A549 (cell line): Measurements from ENCODE around the gene KCNG2. TPM values are rescaled to one million over a fixed set of nuclear protein-coding genes. Genes with fewer than 3 reads are reported as not detected.

Experiments
- ATAC-seq, 2 experiments: fragments of 200-7000 bp in 1 of 2; fragments of >200 bp in 1 of 2; cut with Nextera tagmentation in 1 of 2; cut with Tn5 transposase in 1 of 2; 3 replicates each; pipeline versions ENCODE4 v1.8.0 to v1.9.1; 2018 to 2020; ENCODE audit warnings: mild to moderate bottlenecking in 1 of 2, moderate library complexity in 1 of 2
- CTCF ChIA-PET: fragments of 300-600 bp; sonication (Branson Sonifier 250); formaldehyde crosslinking; extraction: SDS; loops from one replicate; lab custom pipeline; 2021; ENCODE audit warnings: antibody characterized with exemption, inconsistent platforms; lab: Yijun Ruan, JAX
- POLR2A ChIA-PET: fragments of 350-600 bp; formaldehyde crosslinking; extraction: SDS; loops from one replicate; lab custom pipeline; 2021; ENCODE audit warnings: antibody characterized with exemption, inconsistent platforms; lab: Yijun Ruan, JAX
- DNase-seq, 2 experiments: peaks; one replicate each; pipeline versions ENCODE4 v3.0.0 to v3.0.0-alpha.2; 2011 to 2016; ENCODE audit warnings: low read depth in 1 of 2, low spot score in 1 of 2
- FAIRE-seq: peaks from 2 replicates; lab custom pipeline; 2011; peaks lifted over from hg19 to GRCh38; lab: Jason Lieb, UNC
- H3K27ac ChIP-seq, 2 experiments: fragments of >200 bp; sonication (Bioruptor Twin); formaldehyde crosslinking; 3 replicates each; pipeline ENCODE4 v1.5.1; 2016 to 2017
- H3K4me1 ChIP-seq: fragments of >200 bp; sonication (Bioruptor Twin); formaldehyde crosslinking; 3 replicates; pipeline ENCODE4 v1.6.1; 2016
- H3K4me2 ChIP-seq: fragments of >200 bp; sonication (Bioruptor Twin); formaldehyde crosslinking; 3 replicates; pipeline ENCODE4 v1.6.1; 2016
- H3K4me3 ChIP-seq: fragments of >200 bp; sonication (Bioruptor Twin); formaldehyde crosslinking; 3 replicates; pipeline ENCODE4 v1.5.1; 2016
- H3K9me3 ChIP-seq: fragments of >200 bp; sonication (Bioruptor Twin); formaldehyde crosslinking; 3 replicates; pipeline ENCODE4 v1.6.1; 2016
- ATOH8 ChIP-seq: fragments of 250-450 bp; sonication (Bioruptor Pico); IDR thresholded peaks from 2 replicates; pipeline ENCODE4 v1.5.0; 2020; ENCODE audit warnings: low read depth, mild to moderate bottlenecking, moderate library complexity
- BCL3 ChIP-seq: fragments of >200 bp; sonication (Bioruptor Twin); formaldehyde crosslinking; IDR thresholded peaks from 3 replicates; pipeline ENCODE4 v1.6.1; 2016
- CBX8 ChIP-seq: fragments of 200-600 bp; sonication (generic); IDR thresholded peaks from 2 replicates; pipeline ENCODE4 v1.6.1; 2016
- CEBPB ChIP-seq, 2 experiments: fragments of >200 bp in 1 of 2; sonication (Bioruptor Twin) in 1 of 2; formaldehyde crosslinking in 1 of 2; IDR thresholded peaks; 2 replicates each; pipeline ENCODE4 v1.6.1; 2012 to 2016
- CHD2 ChIP-seq: fragments of 150-350 bp; IDR thresholded peaks from 2 replicates; pipeline ENCODE4 v1.6.1; 2014; ENCODE audit warnings: low read length; ENCODE audit not compliant: partially characterized antibody
- CTCF ChIP-seq: fragments of >200 bp; sonication (Bioruptor Twin); formaldehyde crosslinking; IDR thresholded peaks from 3 replicates; pipeline ENCODE4 v1.5.1; 2016
- ESRRA ChIP-seq: fragments of 150-350 bp; IDR thresholded peaks from 2 replicates; pipeline ENCODE4 v1.6.1; 2014; ENCODE audit warnings: mild to moderate bottlenecking, low read length, borderline replicate concordance
- FOXS1 ChIP-seq: fragments of 250-450 bp; sonication (Bioruptor Pico); IDR thresholded peaks from 2 replicates; pipeline ENCODE4 v1.5.0; 2020; ENCODE audit warnings: mild to moderate bottlenecking, moderate library complexity
- HDAC2 ChIP-seq: fragments of 200-600 bp; sonication (generic); IDR thresholded peaks from 2 replicates; pipeline ENCODE4 v1.6.1; 2016
- HEYL ChIP-seq: fragments of 250-450 bp; sonication (Bioruptor Pico); IDR thresholded peaks from 2 replicates; pipeline ENCODE4 v1.8.0; 2021; ENCODE audit warnings: mild to moderate bottlenecking, moderate library complexity
- HMGXB4 ChIP-seq: fragments of 250-450 bp; sonication (Bioruptor Pico); IDR thresholded peaks from 2 replicates; pipeline ENCODE4 v1.5.0; 2021; ENCODE audit warnings: mild to moderate bottlenecking, moderate library complexity, borderline replicate concordance
- HOXA7 ChIP-seq: fragments of 250-450 bp; sonication (Bioruptor Pico); IDR thresholded peaks from 2 replicates; pipeline ENCODE4 v1.5.0; 2020; ENCODE audit warnings: mild to moderate bottlenecking, moderate library complexity
- JUN ChIP-seq, 2 experiments: fragments of >200 bp; sonication (Bioruptor Twin); formaldehyde crosslinking; IDR thresholded peaks; 2 replicates in 1 of 2; 3 replicates in 1 of 2; pipeline ENCODE4 v1.6.1; 2016 to 2017
- MYC ChIP-seq: IDR thresholded peaks from 2 replicates; pipeline ENCODE4 v1.6.1; 2012; ENCODE audit warnings: mild to moderate bottlenecking, inconsistent platforms, low read length, improper control_type of control experiment, borderline replicate concordance
- NFE2L2 ChIP-seq: fragments of 150-350 bp; conservative IDR thresholded peaks from 2 replicates; pipeline ENCODE4 v1.6.1; 2014; ENCODE audit warnings: low read length
- NPAS2 ChIP-seq: fragments of 250-450 bp; sonication (Bioruptor Pico); IDR thresholded peaks from 2 replicates; pipeline ENCODE4 v1.8.0; 2022; ENCODE audit warnings: mild to moderate bottlenecking, moderate library complexity, borderline replicate concordance
- PBX3 ChIP-seq: IDR thresholded peaks from 2 replicates; pipeline ENCODE4 v1.6.1; 2012
- POLR2AphosphoS2 ChIP-seq: conservative IDR thresholded peaks from 2 replicates; pipeline ENCODE4 v1.6.1; 2012; ENCODE audit warnings: low read length, improper control_type of control experiment, inconsistent platforms
- RAD21 ChIP-seq, 2 experiments: fragments of >200 bp in 1 of 2; sonication (Bioruptor Twin) in 1 of 2; formaldehyde crosslinking in 1 of 2; IDR thresholded peaks in 1 of 2; conservative IDR thresholded peaks in 1 of 2; 2 replicates in 1 of 2; 3 replicates in 1 of 2; pipeline ENCODE4 v1.6.1; 2012 to 2018; ENCODE audit warnings: inconsistent platforms in 1 of 2
- RARB ChIP-seq: fragments of 250-450 bp; sonication (Bioruptor Pico); IDR thresholded peaks from 2 replicates; pipeline ENCODE4 v1.8.0; 2021; ENCODE audit warnings: mild to moderate bottlenecking, moderate library complexity
- RCOR1 ChIP-seq: fragments of 150-350 bp; IDR thresholded peaks from 2 replicates; pipeline ENCODE4 v1.6.1; 2014; ENCODE audit warnings: antibody characterized with exemption, low read length, low read depth
- RNF2 ChIP-seq: fragments of 200-600 bp; sonication (generic); IDR thresholded peaks from 2 replicates; pipeline ENCODE4 v1.6.1; 2016; ENCODE audit warnings: low read depth, mild to moderate bottlenecking, antibody characterized with exemption, moderate library complexity, borderline replicate concordance
- SREBF2 ChIP-seq: fragments of 450-650 bp; IDR thresholded peaks from 2 replicates; pipeline ENCODE4 v1.6.1; 2014; ENCODE audit warnings: mild to moderate bottlenecking, moderate library complexity
- TFCP2L1 ChIP-seq: fragments of 250-450 bp; sonication (Bioruptor Pico); IDR thresholded peaks from 2 replicates; pipeline ENCODE4 v1.5.0; 2021; ENCODE audit warnings: mild to moderate bottlenecking
- ZNF302 ChIP-seq: fragments of 250-450 bp; sonication (Bioruptor Pico); IDR thresholded peaks from 2 replicates; pipeline ENCODE4 v1.9.0; 2021; ENCODE audit warnings: inconsistent platforms, mild to moderate bottlenecking, moderate library complexity
- ZSCAN20 ChIP-seq: fragments of 250-450 bp; sonication (Bioruptor Pico); IDR thresholded peaks from 2 replicates; pipeline ENCODE4 v1.8.0; 2022; ENCODE audit warnings: mild to moderate bottlenecking, moderate library complexity
- WGBS: methylation state at CpG from one replicate; pipeline ENCODE4 v1.1.6; 2017; ENCODE audit errors: missing lambda C conversion rate; 5-methylcytosine and 5-hydroxymethylcytosine counted together
- polyA plus RNA-seq, 4 experiments: library from polyadenylated mRNA; depleted of rRNA in 3 of 4; stranded (reverse); fragments of >200 nt; fragmentation: RNase III in 1 of 4; extraction: RNeasy Plus Mini Kit Qiagen cat#74134 plus additional on column Dnase treatment in 1 of 4; gene quantifications; 2 replicates in 3 of 4; 3 replicates in 1 of 4; pipeline ENCODE4 v1.2.3, GENCODE V29; 2011 to 2017

KCNG2 gene
- polyA plus RNA-seq, 2 of the 4 experiments (the other 2 are of a cell fraction): not detected

- Histone ChIP-seq H3K4me1 (no peaks in the 10 kb centered on the region), H3K27ac (no peak overlapping the region)
- no peak for DNase-seq
- no peak for TF ChIP-seq NFE2L2
- TF ChIP-seq BCL3: no peak
- TF ChIP-seq CBX8: no peak
- TF ChIP-seq ATOH8 (CRISPR knock-in tag): no peak
- TF ChIP-seq RAD21 (conservative IDR thresholded peaks at IDR 0.05 in 1 of 2, IDR thresholded peaks at IDR 0.05 in 1 of 2): no peak
- no peak for TF ChIP-seq MYC
- no peak for TF ChIP-seq HDAC2
- no peak for TF ChIP-seq SREBF2
- no peak for TF ChIP-seq POLR2AphosphoS2
- no peak for TF ChIP-seq HEYL (CRISPR knock-in tag)
- no peak for TF ChIP-seq RARB (CRISPR knock-in tag)
- TF ChIP-seq NPAS2 (CRISPR knock-in tag): no peak
- no peak for TF ChIP-seq HOXA7
- no peak for TF ChIP-seq CTCF
- TF ChIP-seq PBX3: no peak
- no peak for TF ChIP-seq TFCP2L1 (CRISPR knock-in tag)
- no peak for TF ChIP-seq ZSCAN20 (CRISPR knock-in tag)
- no peak for TF ChIP-seq CEBPB (IDR thresholded peaks at IDR 0.05)
- TF ChIP-seq RNF2: no peak
- TF ChIP-seq, all 56 proteins: peak for 0
- H3K4me2 ChIP-seq: no peak overlapping the region
- no peak overlapping the region for H3K4me3 ChIP-seq
- CTCF ChIA-PET: interaction anchor here (1.1 kb wide), 1 partner anchor 14 kb away, joined by 3 read pairs; no protein-coding TSS in a partner anchor
- POLR2A ChIA-PET: no interaction called here
- FAIRE-seq (no peak), ATAC-seq (no peak)
- peaks cover 9% of the 10 kb centered on the region; the same call in 1 of the 3 replicates for H3K9me3 ChIP-seq
- WGBS: 89% methylated on average over 9 of the region's 9 CpGs
These were observed 140.5 kb downstream of the KCNG2 start for GRCh38 chr18:79938196-79938595.

GRCh38 chr18:79939096-79939495, 141.4 kb downstream of the KCNG2 start:
- DNase-seq: no peak
- ATAC-seq: no peak
- FAIRE-seq: no peak
- Histone ChIP-seq H3K4me3 (no peak overlapping the region), H3K27ac (no peak overlapping the region), H3K9me3 (peaks cover 6% of the 10 kb centered on the region; the same call in 1 of the 3 replicates), H3K4me1 (no peaks in the 10 kb centered on the region), H3K4me2 (no peak overlapping the region)
- ChIA-PET CTCF (no interaction called here), POLR2A (no interaction called here)
- WGBS: 78% methylated on average over 5 of the region's 5 CpGs
- no peak for TF ChIP-seq HMGXB4 (CRISPR knock-in tag)
- no peak for TF ChIP-seq BCL3
- no peak for TF ChIP-seq ZNF302
- no peak for TF ChIP-seq RCOR1
- TF ChIP-seq CHD2: no peak
- no peak for TF ChIP-seq PBX3
- no peak for TF ChIP-seq FOXS1
- TF ChIP-seq JUN (IDR thresholded peaks at IDR 0.05): no peak
- TF ChIP-seq ESRRA: no peak
- no peak for TF ChIP-seq CTCF
